HepG2 (cell line): Measurements from ENCODE around the gene BCL2L2. TPM values are rescaled to one million over a fixed set of nuclear protein-coding genes. Genes with fewer than 3 reads are reported as not detected.

ENCODE experiments used
- ARID2 ChIP-seq: sonication (generic); formaldehyde crosslinking; IDR thresholded peaks from 2 replicates; pipeline ENCODE4 v1.8.1; 2022; ENCODE audit warnings: mild to moderate bottlenecking, missing genetic modification reagents, borderline replicate concordance
- HNRNPH1 ChIP-seq: fragments of 200-400 bp; formaldehyde crosslinking; optimal IDR thresholded peaks from 2 replicates; pipeline ENCODE3; 2017; ENCODE audit warnings: mild to moderate bottlenecking, low read depth, low read length
- HNRNPL ChIP-seq: fragments of 200-400 bp; formaldehyde crosslinking; IDR thresholded peaks from 2 replicates; pipeline ENCODE4 v1.6.1; 2017; ENCODE audit warnings: mild to moderate bottlenecking, low read depth, low read length
- MBD4 ChIP-seq: IDR thresholded peaks from 2 replicates; pipeline ENCODE4 v1.6.1; 2012; ENCODE audit warnings: low read length, inconsistent platforms, borderline replicate concordance
- MEF2D ChIP-seq: sonication (generic); formaldehyde crosslinking; IDR thresholded peaks from 2 replicates; pipeline ENCODE4 v1.5.1; 2020; ENCODE audit warnings: mild to moderate bottlenecking, missing genetic modification reagents
- PATZ1 ChIP-seq: sonication (generic); formaldehyde crosslinking; IDR thresholded peaks from 2 replicates; pipeline ENCODE4 v1.4.0; 2020; ENCODE audit warnings: missing genetic modification reagents
- RAD21 ChIP-seq: fragments of 450-650 bp; formaldehyde crosslinking; IDR thresholded peaks from 2 replicates; pipeline ENCODE4 v1.5.0; 2020; ENCODE audit warnings: mild to moderate bottlenecking
- RARA ChIP-seq: IDR thresholded peaks from 2 replicates; pipeline ENCODE4 v1.6.1; 2016; ENCODE audit warnings: missing genetic modification reagents, missing compliant biosample characterization
- RBFOX2 ChIP-seq: fragments of 200-400 bp; formaldehyde crosslinking; IDR thresholded peaks from 2 replicates; pipeline ENCODE4 v1.6.1; 2017; ENCODE audit warnings: low read depth, mild to moderate bottlenecking, low read length
- RCOR2 ChIP-seq: IDR thresholded peaks from 2 replicates; pipeline ENCODE4 v1.6.1; 2016; ENCODE audit warnings: missing biosample characterization, missing genetic modification reagents
- SMYD3 ChIP-seq: sonication (generic); formaldehyde crosslinking; IDR thresholded peaks from 2 replicates; pipeline ENCODE4 v1.8.1; 2023; ENCODE audit warnings: mild to moderate bottlenecking, missing genetic modification reagents
- SNAPC2 ChIP-seq: sonication (generic); formaldehyde crosslinking; IDR thresholded peaks from 2 replicates; pipeline ENCODE4 v1.8.1; 2022; ENCODE audit warnings: mild to moderate bottlenecking, missing genetic modification reagents
- SOX13 ChIP-seq, 3 experiments: fragments of 450-650 bp in 1 of 3; sonication (generic) in 1 of 3; formaldehyde crosslinking in 1 of 3; IDR thresholded peaks in 2 of 3; conservative IDR thresholded peaks in 1 of 3; 2 replicates each; pipeline versions ENCODE4 v1.5.0 to v1.6.1; 2016 to 2020; ENCODE audit warnings: antibody characterized with exemption in 1 of 3, mild to moderate bottlenecking in 1 of 3, missing compliant biosample characterization in 1 of 3, missing genetic modification reagents in 1 of 3, moderate library complexity in 1 of 3
- TEAD3 ChIP-seq: optimal IDR thresholded peaks from 2 replicates; pipeline ENCODE3; 2016; ENCODE audit warnings: borderline replicate concordance
- ZNF546 ChIP-seq: sonication (generic); formaldehyde crosslinking; conservative IDR thresholded peaks from 2 replicates; pipeline ENCODE4 v1.8.1; 2023; ENCODE audit warnings: mild to moderate bottlenecking, missing genetic modification reagents
- polyA plus RNA-seq, 8 experiments: library from polyadenylated mRNA; depleted of rRNA in 3 of 8; stranded (reverse) in 7 of 8; unstranded in 1 of 8; fragments of >200 nt; fragmentation: Illumina TruSeq in 4 of 8; extraction: Trizol in 4 of 8; gene quantifications; 2 replicates each; pipeline versions ENCODE4 v1.2.1 to v1.2.3, GENCODE V29; 2011 to 2016; ENCODE audit warnings: low read depth in 4 of 8, missing spikeins in 1 of 8, mixed read lengths in 1 of 8; ENCODE audit not compliant: insufficient read depth in 1 of 8
- total RNA-seq, 5 experiments: library from RNA; depleted of rRNA; stranded (reverse); fragments of >200 nt; fragmentation: Illumina TruSeq; extraction: Trizol; gene quantifications; 2 replicates each; pipeline ENCODE4 v1.2.3, GENCODE V29; 2016; ENCODE audit warnings: low read depth in 1 of 5
- TF ChIP-seq, protein P1 (sequence below): sonication (generic); formaldehyde crosslinking; IDR thresholded peaks from 2 replicates; pipeline ENCODE4 v1.5.1; 2020; ENCODE audit warnings: missing genetic modification reagents, mild to moderate bottlenecking, borderline replicate concordance
- TF ChIP-seq, protein P2 (sequence below): sonication (generic); formaldehyde crosslinking; IDR thresholded peaks from 2 replicates; pipeline ENCODE4 v1.4.0; 2020; ENCODE audit warnings: mild to moderate bottlenecking, missing genetic modification reagents
- TF ChIP-seq, protein P3 (sequence below): sonication (generic); formaldehyde crosslinking; IDR thresholded peaks from 2 replicates; pipeline ENCODE4 v1.8.0; 2022; ENCODE audit warnings: mild to moderate bottlenecking, missing genetic modification reagents, borderline replicate concordance

BCL2L2 gene
- total and polyA plus RNA-seq, 2 of the 13 experiments (the other 11 are each of a cell fraction or from before 2014, with no cell fraction given), result 28.1 to 49.8 TPM

GRCh38 chr14:23284654-23285529 is 21.7 kb upstream of the BCL2L2 start (continued):
- TF ChIP-seq, protein P1, sequence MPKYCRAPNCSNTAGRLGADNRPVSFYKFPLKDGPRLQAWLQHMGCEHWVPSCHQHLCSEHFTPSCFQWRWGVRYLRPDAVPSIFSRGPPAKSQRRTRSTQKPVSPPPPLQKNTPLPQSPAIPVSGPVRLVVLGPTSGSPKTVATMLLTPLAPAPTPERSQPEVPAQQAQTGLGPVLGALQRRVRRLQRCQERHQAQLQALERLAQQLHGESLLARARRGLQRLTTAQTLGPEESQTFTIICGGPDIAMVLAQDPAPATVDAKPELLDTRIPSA (CRISPR knock-in tag), result 0 out of 2 replicates have a peak, but pooled peaks have one; percentile 33
- peak; percentile 35 for TF ChIP-seq TEAD3
- no peak for TF ChIP-seq HNRNPL
- 0 out of 2 replicates have a peak, but pooled peaks have one; percentile 33 for TF ChIP-seq SMYD3 (CRISPR knock-in tag)
- TF ChIP-seq PATZ1 (CRISPR knock-in tag), result 0 out of 2 replicates have a peak, but pooled peaks have one; percentile 68
- peak; percentile 69; the same call in 1 of the 2 replicates for TF ChIP-seq MBD4
- TF ChIP-seq MEF2D (CRISPR knock-in tag), result peak; percentile 26; the same call in 1 of the 2 replicates
- TF ChIP-seq RBFOX2, result peak; percentile 34; the same call in 1 of the 2 replicates
- TF ChIP-seq, protein P2, sequence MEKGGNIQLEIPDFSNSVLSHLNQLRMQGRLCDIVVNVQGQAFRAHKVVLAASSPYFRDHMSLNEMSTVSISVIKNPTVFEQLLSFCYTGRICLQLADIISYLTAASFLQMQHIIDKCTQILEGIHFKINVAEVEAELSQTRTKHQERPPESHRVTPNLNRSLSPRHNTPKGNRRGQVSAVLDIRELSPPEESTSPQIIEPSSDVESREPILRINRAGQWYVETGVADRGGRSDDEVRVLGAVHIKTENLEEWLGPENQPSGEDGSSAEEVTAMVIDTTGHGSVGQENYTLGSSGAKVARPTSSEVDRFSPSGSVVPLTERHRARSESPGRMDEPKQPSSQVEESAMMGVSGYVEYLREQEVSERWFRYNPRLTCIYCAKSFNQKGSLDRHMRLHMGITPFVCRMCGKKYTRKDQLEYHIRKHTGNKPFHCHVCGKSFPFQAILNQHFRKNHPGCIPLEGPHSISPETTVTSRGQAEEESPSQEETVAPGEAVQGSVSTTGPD (CRISPR knock-in tag), result no peak
- TF ChIP-seq SNAPC2, result 0 out of 2 replicates have a peak, but pooled peaks have one; percentile 5
- 0 out of 2 replicates have a peak, but pooled peaks have one; percentile 7 for TF ChIP-seq RCOR2 (CRISPR knock-in tag)
- TF ChIP-seq HNRNPH1, result peak; percentile 49
- 0 out of 2 replicates have a peak, but pooled peaks have one; percentile 32 for TF ChIP-seq ARID2 (CRISPR knock-in tag)
- TF ChIP-seq RARA, result peak; percentile 59
- TF ChIP-seq, protein P3, sequence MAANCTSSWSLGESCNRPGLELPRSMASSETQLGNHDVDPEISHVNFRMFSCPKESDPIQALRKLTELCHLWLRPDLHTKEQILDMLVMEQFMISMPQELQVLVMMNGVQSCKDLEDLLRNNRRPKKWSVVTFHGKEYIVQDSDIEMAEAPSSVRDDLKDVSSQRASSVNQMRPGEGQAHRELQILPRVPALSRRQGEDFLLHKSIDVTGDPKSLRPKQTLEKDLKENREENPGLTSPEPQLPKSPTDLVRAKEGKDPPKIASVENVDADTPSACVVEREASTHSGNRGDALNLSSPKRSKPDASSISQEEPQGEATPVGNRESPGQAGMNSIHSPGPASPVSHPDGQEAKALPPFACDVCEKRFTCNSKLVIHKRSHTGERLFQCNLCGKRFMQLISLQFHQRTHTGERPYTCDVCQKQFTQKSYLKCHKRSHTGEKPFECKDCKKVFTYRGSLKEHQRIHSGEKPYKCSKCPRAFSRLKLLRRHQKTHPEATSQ, result 0 out of 2 replicates have a peak, but pooled peaks have one; percentile 70
- 0 out of 2 replicates have a peak, but pooled peaks have one; percentile 9 for TF ChIP-seq RAD21
- TF ChIP-seq ZNF546, result 0 out of 2 replicates have a peak, but pooled peaks have one; percentile 1
- TF ChIP-seq SOX13 (IDR thresholded peaks at IDR 0.05), result 0 out of 2 replicates have a peak, but pooled peaks have one; percentile 17
- TF ChIP-seq SOX13 (CRISPR knock-in tag; conservative IDR thresholded peaks at IDR 0.05 in 1 of 2, IDR thresholded peaks at IDR 0.05 in 1 of 2), result 0 out of 4 replicates have a peak, but pooled peaks of 1 of the 2 experiments have one; percentile 42
- TF ChIP-seq, all 625 proteins: peak for 28
